LoVo (cell line): ENCODE data around the gene REPIN1.

Experiments
- DNase-seq: peaks from one replicate; pipeline ENCODE4 v3.0.0-alpha.2; 2016; ENCODE audit warnings: low spot score

REPIN1 gene

DNA sequence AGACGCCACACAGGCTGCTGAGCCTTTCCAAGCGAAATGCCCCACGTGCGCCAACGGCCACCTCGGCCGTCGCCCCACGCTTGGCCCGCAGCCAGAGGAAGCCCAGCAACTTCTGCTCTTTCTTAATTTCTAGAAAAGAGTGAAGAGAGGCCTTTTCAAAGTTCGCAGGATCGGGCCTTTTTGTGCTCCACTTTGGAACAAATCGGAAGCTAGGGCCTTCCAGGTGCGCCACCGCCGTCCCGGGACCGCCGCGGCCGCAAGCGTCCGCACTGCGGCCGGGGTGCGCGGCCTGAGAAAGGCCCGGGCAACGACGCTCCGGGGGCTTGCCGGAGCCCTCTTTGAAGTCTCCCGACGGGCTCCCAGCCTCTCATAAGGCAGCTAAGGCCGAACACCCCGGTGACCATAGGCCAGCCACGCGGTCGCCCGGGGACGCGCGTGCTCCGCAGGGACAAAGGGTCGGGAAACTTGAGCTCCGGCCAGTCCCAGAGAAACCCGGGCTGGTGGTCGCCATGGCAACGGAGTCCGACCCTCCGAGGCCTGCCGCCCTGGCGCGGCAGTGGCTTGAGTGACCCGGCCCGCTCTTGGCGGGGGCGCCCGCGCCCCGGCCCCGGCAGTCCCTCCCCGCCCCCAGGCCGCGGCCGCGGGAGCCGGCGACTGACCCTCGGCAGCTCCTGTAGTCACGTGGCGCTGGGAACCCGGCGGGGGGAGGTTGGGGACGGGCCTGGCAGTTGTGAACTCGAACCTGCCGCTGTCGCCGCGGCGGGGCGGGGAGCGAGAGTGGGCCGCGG lies at the start of gene REPIN1:
REPIN1 (plus strand) TSS at position 727 of the 788 bp plus-strand sequence. CDS start 890 bp downstream, outside the sequence.
- DNase-seq = peak; percentile 95

DNA sequence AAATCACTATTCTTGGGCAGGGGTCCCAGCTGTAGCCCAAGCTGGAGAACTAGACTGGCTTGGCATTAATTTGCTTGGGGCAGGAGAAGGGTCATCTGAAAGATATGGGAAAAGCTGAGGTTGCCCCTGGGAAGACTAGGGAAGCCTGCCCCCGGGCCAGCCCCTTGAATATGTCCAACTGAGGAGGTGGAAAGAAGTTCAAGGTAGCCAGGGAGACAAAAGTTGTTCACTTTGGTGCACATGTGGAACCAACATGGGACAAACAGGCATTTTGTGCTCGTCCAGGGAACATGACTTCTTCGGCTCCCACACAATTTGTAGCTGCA lies 46.9 kb upstream of the REPIN1 start:
- DNase-seq = no peak

DNA sequence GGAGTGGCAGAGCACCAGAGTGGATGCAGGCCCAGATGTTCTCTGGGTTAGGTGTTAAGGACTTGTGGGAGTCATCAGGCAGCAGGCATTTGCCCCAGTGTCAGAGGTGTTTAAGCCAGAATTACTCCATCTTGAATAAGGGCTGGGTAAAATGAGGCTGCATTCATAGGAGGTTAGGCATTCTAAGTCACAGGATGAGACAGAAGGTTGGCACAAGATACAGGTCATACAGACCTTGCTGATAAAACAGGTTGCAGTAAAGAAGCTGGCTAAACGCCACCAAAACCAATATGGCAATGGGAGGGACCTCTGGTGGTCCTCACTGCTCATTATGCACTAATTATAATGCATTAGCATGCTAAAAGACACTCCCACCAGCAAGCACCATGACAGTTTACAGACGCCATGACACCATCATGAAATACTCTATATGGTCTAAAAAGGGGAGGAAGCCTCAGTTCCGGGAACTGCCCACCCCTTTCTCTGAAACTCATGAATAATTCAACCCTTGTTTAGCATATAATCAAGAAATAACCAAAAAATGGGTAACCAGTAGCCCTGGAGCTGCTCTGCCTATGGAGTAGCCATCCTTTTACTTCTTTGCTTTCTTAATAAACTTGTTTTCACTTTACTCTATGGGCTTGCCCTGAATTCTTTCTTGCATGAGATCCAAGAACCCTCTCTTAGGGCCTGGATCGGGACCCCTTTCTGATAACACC lies 46.3 kb upstream of the REPIN1 start:
- DNase-seq = peak; percentile 48

DNA sequence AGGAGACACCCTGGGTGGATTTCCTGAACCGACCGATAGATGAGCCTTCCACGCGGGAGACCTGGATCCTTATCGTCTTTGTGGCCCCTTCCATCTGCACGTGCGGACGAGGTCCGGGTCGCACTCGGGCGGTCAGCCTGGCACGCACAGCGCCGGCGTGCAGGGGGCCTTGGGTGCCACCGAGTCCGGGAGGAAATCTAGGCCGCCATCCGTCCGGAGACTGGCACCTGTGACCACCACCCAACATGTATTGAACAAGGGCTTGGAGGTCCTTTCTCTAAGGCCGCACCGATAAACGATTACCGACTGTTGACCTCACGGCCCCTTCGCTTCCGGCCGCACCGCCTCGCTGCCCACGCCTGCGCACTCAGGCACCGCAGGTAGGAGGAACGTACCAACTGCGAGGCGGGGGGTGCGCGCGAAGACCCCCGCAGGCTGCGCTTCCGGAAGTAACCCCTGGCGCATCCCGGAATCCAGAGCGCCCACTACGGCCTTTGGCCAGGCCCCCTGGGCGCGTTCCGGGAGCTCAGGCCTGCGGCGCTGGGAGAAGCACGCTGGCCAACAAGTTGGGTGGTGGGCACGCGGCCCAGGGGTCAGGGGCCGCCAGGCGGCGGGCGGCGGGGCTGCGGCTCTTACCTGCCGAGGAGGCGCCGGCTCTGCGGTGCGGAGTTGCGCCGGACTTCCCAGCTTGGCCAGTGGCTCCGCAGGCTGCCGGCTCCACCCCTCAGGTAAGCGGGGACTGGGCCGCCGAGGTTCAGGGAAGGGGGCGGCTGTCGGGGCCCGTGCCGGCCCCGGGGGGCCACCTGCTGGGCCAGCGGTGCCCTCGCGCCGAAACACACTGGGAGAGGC lies 45.6 kb upstream of the REPIN1 start, which contains the start of the genes ACTR3C and LRRC61:
ACTR3C (minus strand) TSS at position 713 of the 849 bp plus-strand sequence. CDS start 28,249 bp downstream, outside the sequence.
LRRC61 (plus strand) TSS at position 523 of the 849 bp plus-strand sequence. CDS start 13,507 bp downstream, outside the sequence.
- peak; percentile 92 for DNase-seq

DNA sequence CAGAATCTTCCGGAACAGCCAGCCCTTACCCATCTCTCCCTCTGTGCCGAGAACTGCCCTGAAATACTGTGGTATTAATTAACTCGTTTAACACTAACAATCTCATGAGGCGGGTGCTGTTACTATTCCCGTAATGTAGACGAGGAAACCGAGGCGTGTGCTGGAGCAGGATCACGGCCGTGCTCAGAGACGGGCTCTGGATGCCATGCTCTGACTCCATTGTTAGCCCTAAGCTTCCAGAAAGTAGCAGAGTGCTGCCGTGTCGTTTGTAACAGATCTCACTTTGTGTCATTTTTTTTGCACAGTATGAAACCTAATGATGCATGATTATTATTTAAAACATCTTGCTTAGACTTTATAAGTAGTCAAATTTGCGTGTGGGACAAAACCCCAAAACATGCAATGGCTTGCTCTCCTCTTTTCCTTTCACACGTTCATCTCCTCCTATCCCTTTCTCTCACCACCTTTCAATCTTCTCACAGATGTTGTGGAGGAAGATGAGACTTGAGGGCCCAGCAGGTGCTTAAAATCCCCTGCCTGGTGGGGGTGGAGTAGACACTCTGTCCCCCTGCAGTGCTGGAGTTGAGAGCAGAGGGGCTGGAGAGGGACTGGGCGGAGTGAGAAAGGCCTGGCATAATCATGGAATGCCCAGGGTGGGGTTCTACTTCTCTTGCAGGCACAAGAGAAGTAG lies 44.8 kb upstream of the REPIN1 start:
- no peak for DNase-seq

DNA sequence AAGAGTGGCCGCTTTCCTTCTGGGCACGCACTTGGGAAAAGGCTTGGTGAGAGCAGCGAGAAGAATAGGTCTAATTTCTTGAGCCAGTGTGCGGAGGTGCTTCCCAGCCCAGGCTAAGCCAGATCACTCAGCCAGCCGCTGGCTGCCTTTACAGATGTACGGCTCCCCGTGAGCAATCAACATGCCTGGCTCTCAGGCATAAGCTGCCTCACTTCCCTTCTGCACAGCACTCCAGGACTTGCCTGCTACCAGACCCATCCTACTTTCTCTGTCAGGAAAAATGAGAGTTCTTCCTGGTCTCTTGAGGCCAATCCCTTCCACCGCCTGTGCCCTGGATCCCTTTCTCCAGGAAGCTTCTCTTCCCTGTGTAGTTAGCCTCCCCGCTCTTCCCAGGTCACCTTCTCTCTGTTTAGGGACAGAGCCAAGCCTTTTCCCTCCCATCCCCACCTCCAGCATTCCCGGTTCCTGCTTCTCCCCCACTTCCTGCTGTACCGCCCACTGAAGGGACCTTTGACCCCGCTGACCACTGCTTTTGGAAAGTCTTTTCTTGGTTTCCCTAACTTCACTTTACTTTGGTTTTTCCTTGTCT lies 44.2 kb upstream of the REPIN1 start:
- DNase-seq = peak; percentile 25

DNA sequence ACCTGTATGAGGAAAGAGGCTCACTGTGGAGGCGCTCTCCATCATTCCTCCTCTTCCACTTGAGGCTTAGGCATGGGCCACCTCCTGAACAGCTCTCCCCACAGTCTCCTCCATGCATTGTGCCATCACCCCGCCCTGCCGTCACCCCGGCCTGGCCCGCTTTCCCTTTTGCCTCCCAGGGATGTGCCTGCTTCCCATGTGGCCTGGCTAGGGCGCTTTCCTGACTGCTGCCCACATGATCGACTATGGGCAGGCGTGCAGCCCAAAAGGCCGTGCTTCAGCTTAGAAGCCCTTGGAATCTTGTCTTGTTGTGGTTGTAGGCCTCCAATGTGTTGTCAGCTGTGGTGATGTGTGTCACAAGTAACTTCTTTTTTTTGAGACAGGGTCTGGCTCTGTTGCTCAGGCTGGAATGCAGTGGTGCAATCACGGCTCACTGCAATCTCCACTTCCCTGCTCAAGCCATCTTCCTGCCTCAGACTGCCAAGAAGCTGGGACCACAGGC lies 43.5 kb upstream of the REPIN1 start:
- DNase-seq = no peak

DNA sequence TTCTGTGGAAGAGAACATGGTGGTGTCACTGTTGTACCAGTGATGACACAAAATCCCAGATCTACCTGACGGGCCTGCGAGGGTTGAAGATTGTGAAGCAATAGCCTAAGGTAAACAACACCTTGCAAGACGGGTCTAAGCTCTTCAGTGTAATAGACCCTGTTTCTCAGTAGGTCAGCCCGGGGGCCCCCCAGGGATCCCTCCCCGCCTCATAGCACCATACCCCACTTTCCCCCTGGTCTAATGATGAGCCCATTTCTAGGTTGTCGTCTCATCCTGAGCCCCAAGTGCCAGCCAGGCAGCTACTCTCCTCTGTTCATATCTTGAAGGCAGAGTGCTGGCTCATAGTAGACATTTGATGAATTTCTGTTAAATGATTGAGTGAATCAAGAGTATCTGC lies 42.7 kb upstream of the REPIN1 start:
- no peak for DNase-seq

DNA sequence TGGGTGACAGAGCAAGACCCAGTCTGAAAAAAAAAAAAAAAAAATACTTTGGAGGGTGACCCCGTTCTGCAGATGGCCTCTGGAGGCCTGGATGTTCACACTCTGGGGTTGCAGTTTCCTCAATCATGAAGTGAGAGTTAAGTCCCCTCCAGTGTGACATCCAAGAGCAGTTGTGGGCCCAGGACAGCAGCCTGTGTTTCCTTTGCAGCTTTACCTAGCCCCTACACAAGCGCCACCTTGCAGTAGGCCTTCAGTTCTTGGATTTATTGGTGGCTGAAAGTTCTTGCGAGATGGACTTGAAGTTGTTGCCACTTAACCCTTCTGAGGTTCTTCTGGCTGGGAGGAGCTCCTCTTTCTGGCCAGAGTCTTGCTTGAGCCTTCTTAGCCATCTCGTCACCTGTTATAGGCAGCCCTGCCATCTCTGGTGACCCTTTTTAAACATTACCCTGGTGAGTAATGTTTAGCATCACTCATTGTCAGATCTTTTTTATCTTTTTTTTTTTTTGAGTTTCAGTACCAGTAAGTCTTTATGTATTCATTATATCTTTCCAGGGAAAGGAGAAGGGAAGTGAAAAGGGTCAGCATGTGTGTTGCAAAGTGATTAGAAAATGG lies 41.9 kb upstream of the REPIN1 start:
- no peak for DNase-seq

DNA sequence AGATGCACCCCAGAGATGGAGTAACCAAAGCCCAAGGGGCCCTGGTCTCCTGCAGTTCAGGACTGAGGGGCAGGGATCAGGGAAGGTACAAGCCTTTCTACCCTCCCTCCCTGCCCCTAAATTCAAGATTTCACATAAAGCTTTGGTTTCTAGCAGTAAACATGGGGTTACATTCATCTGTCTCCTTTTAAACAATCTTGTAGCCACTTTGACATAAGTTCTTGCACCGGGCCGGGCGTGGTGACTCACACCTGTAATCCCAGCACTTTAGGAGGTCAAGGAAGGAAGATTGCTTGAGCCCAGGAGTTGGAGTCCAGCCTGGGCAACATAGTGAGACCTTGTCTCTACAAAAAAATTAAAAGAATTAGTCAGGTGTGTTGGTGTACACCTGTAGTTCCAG lies 41.3 kb upstream of the REPIN1 start:
- DNase-seq = no peak

DNA sequence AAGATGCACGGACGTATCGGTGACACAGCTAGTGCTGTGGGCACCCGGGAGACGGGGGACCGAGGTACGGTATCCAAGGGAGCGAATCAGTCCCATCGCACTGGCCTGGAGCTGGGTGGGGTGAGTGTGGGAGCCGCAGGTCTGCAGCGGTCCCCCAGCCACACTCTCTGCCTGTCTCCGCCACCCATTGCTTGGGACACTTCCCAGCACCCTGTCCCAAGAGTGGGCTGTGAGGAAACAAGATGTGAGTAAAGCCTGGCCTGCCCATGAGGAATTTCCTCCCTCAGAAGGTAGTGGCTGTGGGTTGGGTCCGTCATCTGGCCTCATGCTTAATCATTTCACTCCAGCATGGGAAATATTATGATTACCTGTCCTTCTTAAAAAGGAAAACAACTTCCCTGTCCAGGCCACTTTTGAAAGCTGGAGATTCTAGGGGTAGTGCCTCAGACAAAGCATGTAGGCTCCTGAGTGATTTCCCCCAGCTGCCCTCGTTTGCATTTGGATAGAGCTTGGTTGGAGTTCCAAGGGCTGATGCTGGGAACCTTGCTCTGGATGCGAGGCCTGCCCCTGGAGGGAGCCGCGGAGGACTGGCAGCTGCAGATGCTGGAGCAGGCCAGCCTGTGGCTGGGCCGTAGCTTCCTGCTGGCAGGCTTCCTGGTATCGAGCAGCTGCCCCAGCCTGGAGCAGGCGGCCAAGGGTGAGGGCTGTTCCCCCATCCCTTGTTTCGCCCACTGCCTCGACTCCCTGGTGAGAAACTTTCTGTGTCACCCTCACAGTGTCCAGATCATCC lies 39.1 kb upstream of the REPIN1 start:
- no peak for DNase-seq

DNA sequence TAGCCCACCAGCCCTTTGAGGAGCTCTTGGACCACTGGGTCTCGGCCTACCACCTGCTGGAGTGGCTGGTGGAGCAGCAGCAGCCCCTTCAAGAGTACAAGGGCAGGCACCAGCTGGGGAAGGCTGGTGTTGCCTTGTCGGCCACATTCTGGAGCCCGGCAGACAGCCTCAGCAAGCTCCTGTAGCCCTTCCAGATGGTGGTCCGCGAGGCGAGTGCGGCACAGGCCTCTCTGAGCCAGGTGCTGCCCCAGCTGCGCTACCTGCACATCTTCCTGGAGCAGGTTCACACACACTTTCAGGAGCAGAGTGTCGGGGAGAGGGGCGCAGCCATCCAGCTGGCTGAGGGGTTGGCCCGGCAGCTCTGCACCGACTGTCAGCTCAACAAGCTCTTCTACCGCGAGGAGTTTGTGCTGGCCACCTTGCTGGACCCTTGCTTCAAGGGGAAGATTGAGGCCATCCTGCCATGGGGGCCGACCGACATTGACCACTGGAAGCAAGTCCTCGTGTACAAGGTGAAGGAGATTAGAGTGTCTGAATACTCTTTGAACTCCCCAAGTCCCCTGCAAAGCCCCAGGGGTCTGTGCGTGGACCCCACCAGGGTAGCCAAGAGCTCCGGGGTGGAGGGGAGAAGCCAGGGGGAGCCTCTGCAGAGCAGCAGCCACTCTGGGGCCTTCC lies 38.3 kb upstream of the REPIN1 start:
- DNase-seq = no peak

DNA sequence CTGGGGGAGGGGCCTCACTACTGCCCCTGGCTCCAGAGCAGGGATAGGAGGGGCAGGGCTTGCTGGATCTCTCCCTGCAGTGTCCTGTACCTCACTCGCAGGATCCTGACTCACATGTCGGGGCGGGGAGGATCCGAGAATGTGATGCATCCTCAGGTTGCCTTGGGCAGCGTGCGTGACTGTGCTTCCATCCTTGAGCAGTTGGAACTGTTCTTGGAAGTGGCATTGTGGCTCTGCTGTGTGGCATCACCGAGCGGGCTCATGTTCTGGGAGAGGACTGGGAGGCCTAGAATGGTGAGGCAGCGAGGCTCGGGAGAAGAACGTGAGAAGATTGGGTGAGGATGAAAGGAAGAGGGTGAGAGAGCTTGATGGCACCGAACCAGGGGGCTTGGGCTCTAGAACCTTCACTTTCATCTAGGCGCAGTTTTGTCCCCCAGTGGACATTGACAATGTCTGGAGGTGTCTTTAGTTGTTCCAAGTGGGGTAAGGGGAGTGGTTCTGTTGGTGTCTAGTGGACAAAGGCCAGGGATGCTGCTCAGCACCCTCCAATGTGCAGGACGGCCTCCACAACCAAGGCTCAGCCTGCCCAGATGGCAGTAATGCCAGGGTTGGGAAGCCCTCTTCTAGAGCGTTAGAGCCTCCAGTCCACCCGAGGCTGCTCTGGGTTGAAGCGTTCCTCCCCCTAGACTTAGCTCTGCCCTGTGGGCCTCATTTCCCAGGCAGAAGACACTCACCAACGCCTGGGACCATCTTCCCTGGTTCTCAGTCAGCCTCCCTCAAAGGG lies 35.6 kb upstream of the REPIN1 start:
- no peak for DNase-seq

DNA sequence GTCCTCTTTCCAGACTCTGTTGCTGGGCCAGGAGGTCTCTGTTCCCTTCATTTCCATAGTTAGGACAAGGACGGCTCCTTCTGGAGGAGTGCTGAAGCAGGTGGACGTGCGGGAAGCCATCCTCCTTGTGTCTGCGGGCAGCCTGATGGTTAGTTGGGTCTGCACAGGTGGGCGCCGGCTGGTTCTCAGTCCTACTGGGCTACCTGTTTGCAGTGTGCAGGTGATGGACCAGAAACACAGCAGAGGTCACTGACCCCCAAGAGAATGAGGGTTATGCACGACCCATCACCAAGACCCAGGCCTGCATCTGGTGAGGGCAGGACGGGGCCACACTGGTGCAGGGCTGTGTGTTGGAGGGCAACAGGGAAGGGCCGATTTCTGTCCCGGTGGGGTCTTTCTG lies 35.0 kb upstream of the REPIN1 start:
- DNase-seq = no peak

DNA sequence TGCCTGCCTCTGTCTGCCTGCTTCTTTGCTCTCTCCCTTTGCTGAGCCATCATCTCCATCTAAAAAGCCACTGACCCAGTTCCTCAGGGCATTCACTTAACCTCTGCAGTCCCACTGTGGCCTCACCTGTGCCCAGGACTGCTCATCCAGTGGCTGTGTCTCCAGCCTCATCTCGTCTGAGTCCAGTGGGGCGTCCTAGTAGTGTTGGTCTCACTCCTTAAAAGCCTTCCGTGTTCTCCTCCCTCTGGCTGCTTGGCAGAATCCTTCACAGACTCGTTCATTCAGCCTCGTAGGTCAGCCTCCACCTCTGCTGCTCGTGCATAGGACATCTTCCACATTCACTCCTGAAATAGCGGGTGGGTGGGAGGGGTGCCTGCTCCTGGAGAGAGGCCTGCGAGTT lies 34.5 kb upstream of the REPIN1 start:
- DNase-seq = no peak

DNA sequence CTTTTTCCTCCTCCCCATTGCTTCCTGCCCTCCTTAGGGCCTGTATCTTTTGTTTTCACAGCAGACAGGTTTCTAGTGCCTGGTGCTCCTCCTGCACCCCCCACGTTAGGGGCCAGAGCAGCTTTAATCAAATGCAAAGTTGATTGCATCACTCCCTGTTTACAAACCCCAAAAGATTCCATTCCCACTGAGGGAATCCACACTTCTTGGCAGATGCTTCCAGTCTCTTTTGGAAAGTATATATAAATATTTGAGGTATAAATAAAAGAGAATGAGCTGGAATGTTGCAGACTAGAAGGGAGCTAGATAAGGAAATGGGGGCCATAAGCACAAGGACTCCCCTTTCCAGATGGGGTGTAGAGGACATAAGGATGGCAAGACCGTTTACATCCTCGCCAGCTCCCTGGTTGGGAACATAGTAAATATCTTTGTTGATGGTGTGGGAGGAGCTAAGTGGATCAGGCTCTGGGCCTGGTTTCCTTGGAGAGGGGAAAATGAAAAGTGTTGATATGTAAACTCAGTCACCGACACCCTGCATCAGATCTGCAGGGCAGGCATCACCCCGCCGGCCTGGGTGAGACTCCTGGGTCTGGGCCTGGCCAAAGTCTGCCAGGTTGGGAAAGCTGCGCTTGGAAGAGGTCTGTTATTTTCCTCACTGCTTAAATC lies 33.4 kb upstream of the REPIN1 start:
- no peak for DNase-seq

DNA sequence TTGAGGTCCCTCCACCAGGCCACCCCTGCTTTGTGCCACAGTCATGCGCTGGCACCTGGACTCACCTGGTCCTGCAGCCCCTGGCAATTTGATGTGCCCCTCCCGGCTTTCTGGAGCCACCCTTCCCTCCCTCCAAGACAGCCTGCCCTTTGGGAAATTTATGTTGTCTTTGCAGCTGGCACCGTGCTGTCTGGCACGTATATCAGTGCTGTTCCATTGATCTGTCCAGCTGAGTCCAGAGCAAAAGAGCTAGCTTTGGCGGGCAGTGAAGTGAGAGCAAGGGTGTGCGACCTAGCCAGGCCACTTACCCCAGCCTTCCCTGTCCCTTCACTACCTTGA lies 32.9 kb upstream of the REPIN1 start:
- no peak for DNase-seq

DNA sequence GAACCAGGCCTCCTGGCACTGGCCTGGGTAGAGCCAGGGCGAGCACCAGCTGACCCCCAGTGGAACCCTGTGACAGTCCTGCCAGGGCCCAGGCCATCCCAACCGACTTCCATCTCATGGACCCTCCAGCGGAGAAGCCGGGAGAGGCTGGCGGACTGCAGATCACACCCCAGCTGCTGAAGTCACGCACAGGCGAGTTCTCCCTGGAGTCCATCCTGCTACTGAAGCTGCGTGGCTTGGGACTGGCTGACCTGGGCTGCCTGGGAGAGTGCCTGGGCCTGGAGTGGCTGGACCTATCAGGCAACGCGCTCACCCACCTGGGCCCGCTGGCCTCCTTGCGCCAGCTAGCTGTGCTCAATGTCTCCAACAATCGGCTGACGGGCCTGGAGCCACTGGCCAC lies 31.9 kb upstream of the REPIN1 start:
- no peak for DNase-seq
